Thoracic aorta (tissue), 2 donors: Measurements from ENCODE around the gene SLC25A31. TPM values are rescaled to one million over a fixed set of nuclear protein-coding genes. Genes with fewer than 3 reads are reported as not detected.

ENCODE experiments used
- ATAC-seq: fragments of 150-250 bp; one replicate; pipeline ENCODE4 v1.8.0; 2017; ENCODE audit warnings: low read depth; ENCODE audit not compliant: insufficient number of reproducible peaks, low FRiP score
- DNase-seq: peaks from one replicate; pipeline ENCODE4 v3.0.0-alpha.2; 2020; ENCODE audit warnings: low spot score
- H3K27ac ChIP-seq, 2 donors: fragments of 200-600 bp; sonication (generic); 1 replicate in 1 of 2; 2 replicates in 1 of 2; pipeline ENCODE4 v1.5.1; 2016; ENCODE audit warnings: mild to moderate bottlenecking in 2 of 2, moderate library complexity in 2 of 2
- H3K27me3 ChIP-seq: fragments of 200-600 bp; sonication (generic); replicated peaks from 2 replicates; pipeline ENCODE4 v1.6.0; 2016; ENCODE audit warnings: mild to moderate bottlenecking; ENCODE audit not compliant: insufficient read depth
- H3K36me3 ChIP-seq: fragments of 200-600 bp; sonication (generic); one replicate; pipeline ENCODE4 v1.5.1; 2016
- H3K4me1 ChIP-seq, 2 donors: fragments of 200-600 bp; sonication (generic); 1 replicate in 1 of 2; 2 replicates in 1 of 2; pipeline versions ENCODE4 v1.5.1 to v1.6.0; 2016; ENCODE audit warnings: low read depth in 2 of 2, mild to moderate bottlenecking in 1 of 2; ENCODE audit not compliant: control insufficient read depth in 1 of 2
- H3K4me3 ChIP-seq: fragments of 200-600 bp; sonication (generic); 2 replicates; pipeline ENCODE4 v1.5.1; 2016; ENCODE audit warnings: mild to moderate bottlenecking
- H3K9me3 ChIP-seq: fragments of 200-600 bp; sonication (generic); 2 replicates; pipeline ENCODE4 v1.5.1; 2016
- CTCF ChIP-seq: fragments of 200-600 bp; sonication (generic); IDR thresholded peaks from one replicate; pipeline ENCODE4 v1.5.1; 2019; ENCODE audit warnings: antibody characterized with exemption
- total RNA-seq, 2 donors: library from RNA; depleted of rRNA; stranded (reverse); fragments of >200 nt; gene quantifications; one replicate each; pipeline versions ENCODE4 v1.1.0 to v1.2.3, GENCODE V29; 2016

Gene SLC25A31
- total RNA-seq, 2 donors from 2014 or later, result not detected

GRCh38 chr4:127776620-127777019, 46.4 kb downstream of the SLC25A31 start:
- ATAC-seq, result no peak
- Histone ChIP-seq H3K36me3 (no peaks in the 10 kb centered on the region), H3K9me3 (no peaks in the 10 kb centered on the region), H3K4me3 (no peak overlapping the region), H3K27me3 (no peaks in the 10 kb centered on the region), H3K27ac (no peak overlapping the region), H3K4me1 (no peaks in the 10 kb centered on the region)
- TF ChIP-seq CTCF, result no peak
- DNase-seq, result no peak

GRCh38 chr4:127777487-127777886, 47.3 kb downstream of the SLC25A31 start:
- H3K4me3 ChIP-seq, result no peak overlapping the region
- H3K27me3 ChIP-seq, result no peaks in the 10 kb centered on the region
- no peaks in the 10 kb centered on the region for H3K9me3 ChIP-seq
- no peak for TF ChIP-seq CTCF
- H3K4me1 ChIP-seq, result no peaks in the 10 kb centered on the region
- no peaks in the 10 kb centered on the region for H3K36me3 ChIP-seq
- ATAC-seq, result no peak
- H3K27ac ChIP-seq, result no peak overlapping the region
- no peak for DNase-seq

DNA sequence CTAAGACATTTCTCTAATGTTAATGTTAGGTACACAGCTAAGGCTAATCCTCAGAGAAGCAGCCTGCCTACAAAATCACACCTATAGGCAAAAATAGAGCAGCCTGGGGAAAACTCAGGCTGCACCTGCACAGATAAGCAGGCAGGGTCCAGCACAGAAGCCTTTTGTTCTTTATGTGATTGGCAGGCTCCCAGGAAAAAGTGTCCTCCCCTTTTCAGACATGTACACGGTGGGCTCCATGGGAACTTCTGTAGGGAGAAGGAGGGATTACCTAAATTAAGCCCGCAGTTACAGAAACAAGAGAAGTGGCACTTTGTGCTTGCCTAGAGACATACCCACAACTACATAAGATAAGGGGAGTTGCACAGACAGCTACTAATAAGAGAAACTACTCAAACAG, 47.9 kb downstream of the SLC25A31 start:
- TF ChIP-seq CTCF, result no peak
- no peak for ATAC-seq
- H3K4me3 ChIP-seq, result no peak overlapping the region

DNA sequence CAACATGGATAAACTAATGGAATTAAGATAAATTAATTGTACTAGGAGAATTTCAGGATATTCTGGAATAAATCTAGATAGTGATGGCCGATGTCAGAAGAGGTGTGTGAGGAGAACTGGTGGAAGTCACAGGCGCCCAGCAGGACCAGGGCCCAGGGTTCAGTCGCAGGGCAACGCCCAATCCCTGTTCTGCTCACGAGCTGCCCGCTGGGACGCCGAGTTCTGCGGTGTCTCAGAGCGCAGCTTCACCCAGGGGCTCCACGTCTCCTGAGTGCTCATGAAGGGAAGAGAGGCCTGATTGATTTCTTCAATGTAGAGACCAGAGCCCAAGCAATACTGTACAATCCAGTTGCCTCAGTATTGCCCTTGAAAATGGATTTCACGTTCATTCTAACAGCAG, 50.4 kb downstream of the SLC25A31 start:
- Histone ChIP-seq H3K27ac (no peak overlapping the region), H3K36me3 (no peaks in the 10 kb centered on the region), H3K27me3 (no peaks in the 10 kb centered on the region), H3K9me3 (no peaks in the 10 kb centered on the region), H3K4me3 (no peak overlapping the region), H3K4me1 (peaks cover 0 to 10% of the 10 kb centered on the region in 2 donors)
- ATAC-seq (no peak), DNase-seq (no peak)
- TF ChIP-seq CTCF, result no peak

More for the DNA sequence above, 47.9 kb downstream of the SLC25A31 start:
- Histone ChIP-seq H3K4me1 (no peaks in the 10 kb centered on the region), H3K36me3 (no peaks in the 10 kb centered on the region), H3K27me3 (no peaks in the 10 kb centered on the region), H3K9me3 (no peaks in the 10 kb centered on the region), H3K27ac (no peak overlapping the region)
- DNase-seq, result no peak

- TF ChIP-seq CTCF, result no peak
- no peaks in the 10 kb centered on the region for H3K9me3 ChIP-seq
- no peaks in the 10 kb centered on the region for H3K27me3 ChIP-seq
- peak overlapping the region; percentile 64 to 87 for H3K27ac ChIP-seq
- DNase-seq (no peak), ATAC-seq (peak; percentile 33)
- H3K4me1 ChIP-seq, result peaks cover 0 to 10% of the 10 kb centered on the region in 2 donors
- peak overlapping the region; percentile 83 for H3K4me3 ChIP-seq
- no peaks in the 10 kb centered on the region for H3K36me3 ChIP-seq
Measured at GRCh38 chr4:127781300-127782024, 51.3 kb downstream of the SLC25A31 start.
